AG10803 (cell line): ENCODE measurements around the gene C14orf180.
A peak's percentile ranks its signal among the peaks of the same experiment; 100 is the strongest.

ENCODE experiments used
- DNase-seq: peaks from one replicate; pipeline ENCODE4 v3.0.0; 2010; ENCODE audit warnings: low read depth
- H3K4me3 ChIP-seq: 2 replicates; pipeline ENCODE4 v1.5.1; 2011; ENCODE audit warnings: mild to moderate bottlenecking, low read length, control low read depth
- TF ChIP-seq, protein P1 (sequence below): conservative IDR thresholded peaks from 2 replicates; pipeline ENCODE4 v1.5.1; 2011; ENCODE audit warnings: mild to moderate bottlenecking, low read length, control low read depth, inconsistent platforms

C14orf180 gene

DNA sequence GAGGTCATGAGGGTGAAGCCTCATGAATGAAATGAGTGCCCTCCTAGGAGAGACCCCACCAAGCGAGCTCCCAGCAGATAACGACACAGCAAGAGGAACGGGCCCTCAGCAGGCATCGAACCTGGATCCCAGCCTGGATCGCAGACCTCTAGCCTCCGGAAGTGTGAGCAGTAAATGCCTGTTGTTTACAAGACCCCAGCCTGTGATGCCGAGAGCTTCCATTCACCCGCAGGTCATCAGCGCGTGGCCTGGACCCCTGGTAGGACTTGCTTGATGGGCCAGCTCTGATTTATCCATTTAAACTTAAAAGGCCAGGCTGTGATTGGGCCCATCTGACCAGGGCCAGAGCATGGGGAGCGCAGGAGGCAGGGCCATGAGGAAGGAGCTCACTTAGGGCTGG lies 18.0 kb downstream of the C14orf180 start:
- H3K4me3 ChIP-seq: no peak overlapping the region
- TF ChIP-seq, protein P1, sequence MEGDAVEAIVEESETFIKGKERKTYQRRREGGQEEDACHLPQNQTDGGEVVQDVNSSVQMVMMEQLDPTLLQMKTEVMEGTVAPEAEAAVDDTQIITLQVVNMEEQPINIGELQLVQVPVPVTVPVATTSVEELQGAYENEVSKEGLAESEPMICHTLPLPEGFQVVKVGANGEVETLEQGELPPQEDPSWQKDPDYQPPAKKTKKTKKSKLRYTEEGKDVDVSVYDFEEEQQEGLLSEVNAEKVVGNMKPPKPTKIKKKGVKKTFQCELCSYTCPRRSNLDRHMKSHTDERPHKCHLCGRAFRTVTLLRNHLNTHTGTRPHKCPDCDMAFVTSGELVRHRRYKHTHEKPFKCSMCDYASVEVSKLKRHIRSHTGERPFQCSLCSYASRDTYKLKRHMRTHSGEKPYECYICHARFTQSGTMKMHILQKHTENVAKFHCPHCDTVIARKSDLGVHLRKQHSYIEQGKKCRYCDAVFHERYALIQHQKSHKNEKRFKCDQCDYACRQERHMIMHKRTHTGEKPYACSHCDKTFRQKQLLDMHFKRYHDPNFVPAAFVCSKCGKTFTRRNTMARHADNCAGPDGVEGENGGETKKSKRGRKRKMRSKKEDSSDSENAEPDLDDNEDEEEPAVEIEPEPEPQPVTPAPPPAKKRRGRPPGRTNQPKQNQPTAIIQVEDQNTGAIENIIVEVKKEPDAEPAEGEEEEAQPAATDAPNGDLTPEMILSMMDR: no peak
- no peak for DNase-seq

DNA sequence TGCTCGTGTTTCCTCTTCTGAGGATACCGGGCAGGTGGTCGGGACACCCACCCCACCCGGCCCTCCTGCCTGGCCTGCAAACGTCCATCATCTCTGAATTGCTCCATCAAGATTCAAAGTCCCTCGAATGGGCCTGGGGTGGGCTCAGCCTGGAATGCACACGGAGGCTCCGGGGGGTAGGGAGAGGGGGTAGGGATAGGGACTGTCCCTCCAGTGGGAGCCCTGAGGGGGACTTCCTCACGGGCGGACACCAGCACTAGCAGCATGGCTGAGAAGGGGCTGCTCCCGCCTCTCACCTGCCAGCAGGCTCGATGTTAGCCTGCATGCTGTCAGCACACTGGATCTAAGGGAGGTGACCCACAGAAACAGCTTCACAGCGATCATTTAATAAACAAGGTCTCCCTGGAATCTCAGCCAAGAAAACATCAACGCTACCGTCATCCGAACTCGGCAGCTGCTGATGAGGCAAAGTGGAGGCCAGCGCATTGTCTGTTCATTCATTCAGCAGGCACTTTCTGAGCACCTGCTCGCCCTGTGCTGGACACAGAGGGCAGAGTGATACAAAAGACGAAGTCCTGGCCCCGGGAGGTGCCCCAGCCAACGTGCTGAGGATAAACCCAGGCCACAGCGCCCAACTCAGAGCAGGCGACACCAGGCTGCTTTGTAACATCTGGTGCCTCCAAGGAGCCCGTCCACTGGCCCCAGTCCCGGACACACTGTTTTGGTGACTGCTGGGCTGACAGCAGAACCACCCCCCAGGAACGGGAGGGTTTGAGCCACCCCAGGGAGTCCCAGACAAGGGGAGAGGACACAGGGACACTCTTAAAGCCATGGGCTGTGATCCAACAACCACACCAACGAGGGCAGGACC lies 18.7 kb downstream of the C14orf180 start:
- TF ChIP-seq, protein P1: no peak
- DNase-seq: no peak
- H3K4me3 ChIP-seq: no peak overlapping the region

DNA sequence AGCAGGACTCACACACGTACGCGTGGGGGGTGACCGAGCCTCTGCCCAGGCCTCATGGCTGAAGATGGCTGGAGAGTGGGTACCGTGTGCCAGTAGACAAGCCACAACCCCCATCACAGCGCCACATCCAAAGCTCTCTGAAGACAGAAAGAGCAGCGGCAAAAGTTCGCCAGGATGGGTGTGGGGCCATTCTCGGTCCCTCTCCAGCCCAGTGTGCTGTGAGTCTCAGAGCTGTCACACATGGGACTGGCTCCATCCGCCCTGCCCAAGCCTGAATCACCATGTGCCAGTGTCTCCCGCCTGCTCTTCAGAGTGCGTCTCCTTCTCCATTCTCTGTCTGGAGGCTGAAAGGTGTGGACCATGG lies 19.3 kb downstream of the C14orf180 start:
- no peak overlapping the region for H3K4me3 ChIP-seq
- DNase-seq: no peak
- TF ChIP-seq, protein P1: no peak

DNA sequence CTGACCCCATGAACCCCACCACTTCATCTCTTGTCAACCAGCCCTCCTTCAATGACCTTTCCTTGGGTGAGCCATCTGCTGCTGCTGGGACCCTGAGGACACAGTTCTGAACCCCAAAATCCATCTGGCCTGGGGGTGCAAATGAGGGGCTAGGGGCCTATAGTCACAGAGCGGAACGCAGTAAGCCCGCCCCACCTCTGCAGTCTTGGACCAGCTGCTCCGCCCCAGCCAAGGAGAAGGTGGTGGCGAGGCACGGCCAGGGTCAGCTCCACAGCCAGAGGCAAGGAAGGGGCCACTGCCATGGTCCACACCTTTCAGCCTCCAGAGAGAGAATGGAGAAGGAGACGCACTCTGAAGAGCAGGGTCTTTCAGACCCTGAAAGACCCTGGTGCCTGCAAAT lies 19.9 kb downstream of the C14orf180 start:
- H3K4me3 ChIP-seq: no peak overlapping the region
- TF ChIP-seq, protein P1: no peak
- DNase-seq: no peak

DNA sequence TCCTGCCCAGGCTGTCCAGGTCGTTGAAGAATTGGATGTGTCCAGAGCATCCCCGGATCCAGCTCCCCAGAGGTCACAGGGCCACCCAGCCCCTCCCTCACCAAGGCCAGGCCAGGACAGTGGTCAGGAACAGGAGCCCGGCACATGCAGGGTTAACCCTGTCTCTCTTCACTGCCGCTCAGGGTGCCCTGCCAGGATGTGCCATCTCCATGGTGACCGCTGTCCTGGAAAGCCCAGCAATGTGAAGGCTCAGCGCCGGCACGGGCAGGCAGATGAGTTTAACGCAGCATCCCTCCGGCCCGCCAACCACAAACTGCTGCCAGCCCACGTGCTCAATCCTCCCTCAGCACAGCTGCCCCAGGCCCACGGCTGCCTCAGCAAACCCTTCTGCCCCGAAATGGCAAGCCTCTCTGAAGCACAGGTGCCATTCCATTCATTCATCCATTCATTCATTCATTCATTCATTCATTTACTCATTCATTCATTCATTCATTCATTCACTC lies 20.6 kb downstream of the C14orf180 start:
- DNase-seq: peak; percentile 3
- no peak overlapping the region for H3K4me3 ChIP-seq
- TF ChIP-seq, protein P1: no peak

DNA sequence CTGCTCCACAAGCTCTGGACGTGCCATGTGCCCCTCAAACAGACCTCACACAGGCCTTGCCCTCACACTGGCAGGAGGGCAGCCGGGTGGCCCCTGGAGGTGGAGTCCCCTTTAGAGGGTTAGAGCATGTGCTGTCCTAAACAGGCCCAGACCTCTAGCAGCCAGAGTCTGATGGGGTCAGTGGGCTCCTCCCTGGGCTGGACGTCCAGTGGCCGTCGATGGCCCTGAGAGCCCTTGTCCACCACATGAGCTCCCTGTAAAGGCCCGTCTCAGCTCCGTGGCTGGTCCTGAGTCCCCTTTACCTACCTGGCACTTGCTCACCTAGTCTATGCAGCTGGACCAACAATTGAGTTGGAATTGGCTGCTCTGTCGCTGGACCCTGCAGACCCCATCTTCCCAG lies 21.2 kb downstream of the C14orf180 start:
- TF ChIP-seq, protein P1: no peak
- DNase-seq: no peak
- H3K4me3 ChIP-seq: no peak overlapping the region

DNA sequence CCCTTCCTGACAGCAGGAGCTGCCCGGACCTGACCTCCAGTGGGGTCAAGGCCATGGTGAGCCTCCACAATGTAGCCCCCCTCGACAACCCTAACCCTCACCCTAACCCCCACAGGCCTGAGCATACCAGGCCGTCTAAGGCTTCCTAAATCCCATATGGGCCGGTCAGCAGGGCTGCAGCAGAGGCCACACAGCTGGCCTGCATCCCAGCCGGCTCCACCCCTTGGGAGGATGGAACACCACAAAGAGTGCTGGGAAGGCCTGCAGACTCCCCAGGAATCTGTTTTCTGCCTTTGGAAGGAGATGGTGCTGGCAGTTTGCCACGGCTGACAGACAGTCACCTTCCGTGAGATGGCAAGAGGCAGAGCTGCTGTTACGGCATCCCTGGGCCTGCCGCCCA lies 22.2 kb downstream of the C14orf180 start:
- TF ChIP-seq, protein P1: no peak
- no peak overlapping the region for H3K4me3 ChIP-seq
- peak; percentile 48 for DNase-seq
